Measurements from ENCODE around the gene SERGEF.

The SERGEF gene

GRCh38 chr11:17967661-17968060 is 45.2 kb downstream of the SERGEF start:
- TF ChIP-seq POLR2AphosphoS5 (IDR thresholded peaks at IDR 0.05; ENCODE audit: low read depth) (no peak), CTCF (IDR thresholded peaks at IDR 0.05; ENCODE audit: insufficient read depth, low read length) (no peak), SPI1 (IDR thresholded peaks at IDR 0.05; ENCODE audit: borderline replicate concordance, low read depth) (no peak), GABPA (IDR thresholded peaks at IDR 0.05; ENCODE audit: low read depth) (no peak), REST (IDR thresholded peaks at IDR 0.05; ENCODE audit: insufficient replicate concordance, low read depth) (no peak)

GRCh38 chr11:17960091-17960490 is 52.8 kb downstream of the SERGEF start:
- H3K4me3 ChIP-seq (replicated peaks; ENCODE audit: insufficient read depth, low read length), result no peak overlapping the region
- H3K27ac ChIP-seq (replicated peaks), result no peak overlapping the region
- TF ChIP-seq POLR2AphosphoS5 (IDR thresholded peaks at IDR 0.05; ENCODE audit: low read depth), result no peak
- TF ChIP-seq REST (IDR thresholded peaks at IDR 0.05; ENCODE audit: insufficient replicate concordance, low read depth), result no peak
- no peak for TF ChIP-seq SPI1 (IDR thresholded peaks at IDR 0.05; ENCODE audit: borderline replicate concordance, low read depth)
- TF ChIP-seq CTCF (IDR thresholded peaks at IDR 0.05; ENCODE audit: insufficient read depth, low read length), result no peak
- no peak for TF ChIP-seq GABPA (IDR thresholded peaks at IDR 0.05; ENCODE audit: low read depth)
- DNase-seq (ENCODE audit: low read depth in 1 of 2, low spot score in 1 of 2), result no peak
- H3K27me3 ChIP-seq (ENCODE audit: insufficient read depth, poor library complexity, severe bottlenecking), result no peaks in the 10 kb centered on the region

More at GRCh38 chr11:17967661-17968060, 45.2 kb downstream of the SERGEF start:
- no peak for DNase-seq (ENCODE audit: low read depth in 1 of 2, low spot score in 1 of 2)
- no peaks in the 10 kb centered on the region for H3K27me3 ChIP-seq (ENCODE audit: insufficient read depth, poor library complexity, severe bottlenecking)
- H3K27ac ChIP-seq (replicated peaks), result no peak overlapping the region
- no peak overlapping the region for H3K4me3 ChIP-seq (replicated peaks; ENCODE audit: insufficient read depth, low read length)

- no peak overlapping the region for H3K4me3 ChIP-seq (replicated peaks; ENCODE audit: insufficient read depth, low read length)
- DNase-seq (ENCODE audit: low read depth in 1 of 2, low spot score in 1 of 2), result no peak
- no peak overlapping the region for H3K27ac ChIP-seq (replicated peaks)
- TF ChIP-seq CTCF (IDR thresholded peaks at IDR 0.05; ENCODE audit: insufficient read depth, low read length) (no peak), GABPA (IDR thresholded peaks at IDR 0.05; ENCODE audit: low read depth) (no peak), SPI1 (IDR thresholded peaks at IDR 0.05; ENCODE audit: borderline replicate concordance, low read depth) (no peak), REST (IDR thresholded peaks at IDR 0.05; ENCODE audit: insufficient replicate concordance, low read depth) (no peak), POLR2AphosphoS5 (IDR thresholded peaks at IDR 0.05; ENCODE audit: low read depth) (no peak)
- H3K27me3 ChIP-seq (ENCODE audit: insufficient read depth, poor library complexity, severe bottlenecking), result no peaks in the 10 kb centered on the region
Observed at GRCh38 chr11:17958446-17958845, 54.4 kb downstream of the SERGEF start.

Measured in HL-60 (cell line).